H1 (cell line): ENCODE data around the gene DDX42.

Experiments
- BRCA1 ChIP-seq: IDR thresholded peaks from 2 replicates; pipeline ENCODE4 v1.6.1; 2012; ENCODE audit warnings: low read depth, low read length, improper control_type of control experiment
- CTCF ChIP-seq, 3 experiments: IDR thresholded peaks; 1 replicate in 2 of 3; 2 replicates in 1 of 3; pipeline versions ENCODE4 v1.5.1 to v1.6.1; 2011; ENCODE audit warnings: low read length in 3 of 3, mild to moderate bottlenecking in 3 of 3, inconsistent platforms in 2 of 3, low read depth in 1 of 3, moderate library complexity in 1 of 3; ENCODE audit not compliant: insufficient read depth in 1 of 3; ENCODE audit errors: control extremely low read depth in 1 of 3
- EP300 ChIP-seq, 2 experiments: IDR thresholded peaks; 1 replicate in 1 of 2; 2 replicates in 1 of 2; pipeline ENCODE4 v1.6.1; 2011 to 2012; ENCODE audit warnings: low read depth in 2 of 2, low read length in 2 of 2, mild to moderate bottlenecking in 2 of 2, borderline replicate concordance in 1 of 2, inconsistent platforms in 1 of 2, moderate library complexity in 1 of 2
- EZH2 ChIP-seq: fragments of 200-600 bp; sonication (generic); IDR thresholded peaks from 2 replicates; pipeline ENCODE4 v1.7.1; 2012; ENCODE audit warnings: low read depth, mild to moderate bottlenecking, moderate library complexity, low read length, inconsistent platforms; ENCODE audit not compliant: severe bottlenecking
- HDAC2 ChIP-seq, 2 experiments: fragments of 300-600 bp in 1 of 2; sonication (generic) in 1 of 2; IDR thresholded peaks; 2 replicates each; pipeline ENCODE4 v1.6.1; 2011 to 2012; ENCODE audit warnings: low read depth in 2 of 2, low read length in 2 of 2, mild to moderate bottlenecking in 2 of 2, moderate library complexity in 2 of 2, borderline replicate concordance in 1 of 2, inconsistent platforms in 1 of 2
- POLR2A ChIP-seq, 2 experiments: IDR thresholded peaks; 1 replicate in 1 of 2; 2 replicates in 1 of 2; pipeline ENCODE4 v1.6.1; 2011; ENCODE audit warnings: low read depth in 2 of 2, low read length in 2 of 2, mild to moderate bottlenecking in 2 of 2; ENCODE audit errors: control extremely low read depth in 1 of 2
- SP1 ChIP-seq: IDR thresholded peaks from 2 replicates; pipeline ENCODE4 v1.6.1; 2011; ENCODE audit warnings: low read depth, low read length
- TAF1 ChIP-seq: IDR thresholded peaks from 2 replicates; pipeline ENCODE4 v1.6.1; 2011; ENCODE audit warnings: mild to moderate bottlenecking, low read depth, low read length
- TCF12 ChIP-seq: IDR thresholded peaks from 2 replicates; pipeline ENCODE4 v1.6.1; 2011; ENCODE audit warnings: low read depth, mild to moderate bottlenecking, low read length
- YY1 ChIP-seq: IDR thresholded peaks from 2 replicates; pipeline ENCODE4 v1.6.1; 2011; ENCODE audit warnings: low read depth, mild to moderate bottlenecking, low read length
- ZNF274 ChIP-seq: IDR thresholded peaks from 2 replicates; pipeline ENCODE4 v1.7.0; 2012; ENCODE audit warnings: low read length, borderline replicate concordance; ENCODE audit errors: extremely low read depth
- TF ChIP-seq, protein P1 (sequence below): IDR thresholded peaks from 2 replicates; pipeline ENCODE4 v1.6.1; 2011; ENCODE audit warnings: low read depth, mild to moderate bottlenecking, low read length; ENCODE audit not compliant: insufficient read depth

DNA sequence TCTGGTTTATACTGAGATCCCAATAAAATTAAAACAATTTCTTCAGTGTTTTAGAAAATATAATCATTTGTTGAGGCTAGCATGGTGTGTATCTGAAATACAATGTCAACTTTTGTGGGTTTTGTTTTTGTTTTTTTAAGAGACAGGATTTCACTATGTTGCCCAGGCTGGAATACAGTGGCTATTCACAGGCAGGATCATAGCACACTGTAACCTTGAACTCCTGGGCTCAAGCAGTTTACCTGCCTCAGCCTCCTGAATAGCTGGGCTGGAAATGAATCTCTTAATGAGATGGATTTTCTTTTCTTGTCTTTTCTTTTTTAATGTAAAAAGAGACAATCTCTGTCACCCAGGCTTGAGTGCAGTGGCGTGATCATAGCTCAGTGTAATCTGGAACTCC, 12.1 kb downstream of the DDX42 start:
- TF ChIP-seq ZNF274, result no peak
- no peak for TF ChIP-seq CTCF (IDR thresholded peaks at IDR 0.05; ENCODE audit: control extremely low read depth in 1 of 3, insufficient read depth in 1 of 3, low read depth in 1 of 3, low read length in 3 of 3)
- TF ChIP-seq BRCA1, result no peak
- TF ChIP-seq YY1, result no peak
- TF ChIP-seq EZH2, result no peak
- TF ChIP-seq, protein P1, sequence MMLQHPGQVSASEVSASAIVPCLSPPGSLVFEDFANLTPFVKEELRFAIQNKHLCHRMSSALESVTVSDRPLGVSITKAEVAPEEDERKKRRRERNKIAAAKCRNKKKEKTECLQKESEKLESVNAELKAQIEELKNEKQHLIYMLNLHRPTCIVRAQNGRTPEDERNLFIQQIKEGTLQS, result no peak
- TF ChIP-seq HDAC2 (IDR thresholded peaks at IDR 0.05; ENCODE audit: borderline replicate concordance in 1 of 2, low read depth in 2 of 2, low read length in 2 of 2), result no peak
- TF ChIP-seq POLR2A (IDR thresholded peaks at IDR 0.05; ENCODE audit: control extremely low read depth in 1 of 2, low read depth in 2 of 2, low read length in 2 of 2), result no peak
- no peak for TF ChIP-seq TAF1
- TF ChIP-seq SP1, result no peak
- no peak for TF ChIP-seq TCF12
- TF ChIP-seq EP300 (IDR thresholded peaks at IDR 0.05; ENCODE audit: borderline replicate concordance in 1 of 2, low read depth in 2 of 2, low read length in 2 of 2), result no peak
